Heart left ventricle (tissue), 13 donors: ENCODE data around the gene ANGPTL7.

Source experiments
- POLR2A ChIP-seq, 2 donors: fragments of 450-650 bp; IDR thresholded peaks; one replicate each; pipeline ENCODE4 v1.6.1; 2017; ENCODE audit warnings: antibody characterized with exemption in 2 of 2, mild to moderate bottlenecking in 2 of 2, moderate library complexity in 2 of 2
- TF ChIP-seq, protein P1 (sequence below), 12 donors: fragments of 200-600 bp; sonication (generic) in 4 of 12; IDR thresholded peaks; one replicate each; pipeline versions ENCODE4 v1.5.0 to v1.8.0; 2018 to 2022; ENCODE audit warnings: antibody characterized with exemption in 12 of 12, mild to moderate bottlenecking in 5 of 12
- donor health status: ischemic (EF 13 %, LVEDD 7.1; RV severe dilation, severe dysfunction).
- donor health status: DM: no; HTN: yes; CAD: no.
- donor health status: DM: no; HTN: no; CAD: no.
- donor health status: ischemic (EF 25% LVEDD 6.9; RV normal size, moderate dysfunction).
- donor health status: ischemic (EF 25% LVEDD 5.7; RV mildly dilated, moderate dysfunction).
- donor health status: ischemic (EF 35%, LVEDD 5.7; RV mildly dilated, moderate dysfunction).
- donor health status: nonischemic (EF 11% LVEDD 7.7; RV severe dilation, severe dysfunction).
- donor health status: DM: yes; HTN: yes; CAD: no.
- donor health status: PGD.
- donor health status: ischemic (EF 29% LVEDD 5.4; RV normal size, mild dysfunction).
- donor health status: nonischemic (EF 23%, LVEDD 6.1; RV moderate dilation, normal function).

GRCh38 chr1:11198257-11198656, 9.1 kb downstream of the ANGPTL7 start:
- TF ChIP-seq, protein P1, sequence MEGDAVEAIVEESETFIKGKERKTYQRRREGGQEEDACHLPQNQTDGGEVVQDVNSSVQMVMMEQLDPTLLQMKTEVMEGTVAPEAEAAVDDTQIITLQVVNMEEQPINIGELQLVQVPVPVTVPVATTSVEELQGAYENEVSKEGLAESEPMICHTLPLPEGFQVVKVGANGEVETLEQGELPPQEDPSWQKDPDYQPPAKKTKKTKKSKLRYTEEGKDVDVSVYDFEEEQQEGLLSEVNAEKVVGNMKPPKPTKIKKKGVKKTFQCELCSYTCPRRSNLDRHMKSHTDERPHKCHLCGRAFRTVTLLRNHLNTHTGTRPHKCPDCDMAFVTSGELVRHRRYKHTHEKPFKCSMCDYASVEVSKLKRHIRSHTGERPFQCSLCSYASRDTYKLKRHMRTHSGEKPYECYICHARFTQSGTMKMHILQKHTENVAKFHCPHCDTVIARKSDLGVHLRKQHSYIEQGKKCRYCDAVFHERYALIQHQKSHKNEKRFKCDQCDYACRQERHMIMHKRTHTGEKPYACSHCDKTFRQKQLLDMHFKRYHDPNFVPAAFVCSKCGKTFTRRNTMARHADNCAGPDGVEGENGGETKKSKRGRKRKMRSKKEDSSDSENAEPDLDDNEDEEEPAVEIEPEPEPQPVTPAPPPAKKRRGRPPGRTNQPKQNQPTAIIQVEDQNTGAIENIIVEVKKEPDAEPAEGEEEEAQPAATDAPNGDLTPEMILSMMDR (IDR thresholded peaks at IDR 0.05) = no peak
- TF ChIP-seq POLR2A (IDR thresholded peaks at IDR 0.05) = no peak
